ENCODE results near the gene RAB22A.

The RAB22A gene

DNA sequence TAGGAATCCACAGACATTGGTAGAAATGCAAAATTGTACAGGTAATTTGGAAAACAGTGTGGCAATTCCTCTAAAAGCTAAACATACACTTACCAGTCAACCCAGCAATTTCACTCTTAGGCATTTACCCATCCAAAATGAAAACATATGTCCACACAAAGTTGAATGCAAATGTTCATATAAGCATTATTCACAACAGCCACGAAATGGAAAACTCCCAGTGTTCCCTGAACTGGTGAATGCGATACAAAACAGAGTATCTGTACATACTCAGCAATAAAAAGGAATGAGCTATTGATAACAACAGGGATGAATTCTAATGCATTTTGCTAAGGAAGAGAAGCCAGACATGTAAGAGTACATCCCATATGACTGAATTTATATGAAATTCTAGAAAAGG is 32.4 kb upstream of the RAB22A start:
- TF ChIP-seq Cebpa-rat (IDR thresholded peaks at IDR 0.05), result no peak
- Histone ChIP-seq H3K4me3 (no peak overlapping the region), H3K4me1 (peaks cover 6% of the 10 kb centered on the region; the same call in 1 of the 2 replicates), H3K27me3 (no peaks in the 10 kb centered on the region), H3K36me3 (0 out of 2 replicates have a peak, but pooled peaks cover 9% of the 10 kb centered on the region), H4K20me1 (no peaks in the 10 kb centered on the region), H3K4me2 (no peak overlapping the region), H3K9me3 (0 out of 2 replicates have a peak, but pooled peaks cover 6% of the 10 kb centered on the region), H3K9ac (no peak overlapping the region), H3K27ac (no peak overlapping the region)

GRCh38 chr20:58277578-58278472 is 31.7 kb upstream of the RAB22A start:
- Histone ChIP-seq H3K4me2 (no peak overlapping the region), H3K27ac (no peak overlapping the region), H4K20me1 (no peaks in the 10 kb centered on the region), H3K36me3 (0 out of 2 replicates have a peak, but pooled peaks cover 6% of the 10 kb centered on the region), H3K4me1 (peaks cover 6% of the 10 kb centered on the region; the same call in 1 of the 2 replicates), H3K9me3 (0 out of 2 replicates have a peak, but pooled peaks cover 6% of the 10 kb centered on the region), H3K27me3 (no peaks in the 10 kb centered on the region), H3K4me3 (no peak overlapping the region), H3K9ac (no peak overlapping the region)
- TF ChIP-seq Cebpa-rat (IDR thresholded peaks at IDR 0.05), result no peak

GRCh38 chr20:58286729-58287128 is 22.8 kb upstream of the RAB22A start:
- H3K27ac ChIP-seq, result no peak overlapping the region
- TF ChIP-seq Cebpa-rat (IDR thresholded peaks at IDR 0.05), result no peak
- no peak overlapping the region for H3K4me2 ChIP-seq
- H3K4me3 ChIP-seq, result no peak overlapping the region
- H3K4me1 ChIP-seq, result no peaks in the 10 kb centered on the region
- no peak overlapping the region for H3K9ac ChIP-seq
- no peaks in the 10 kb centered on the region for H4K20me1 ChIP-seq
- no peaks in the 10 kb centered on the region for H3K27me3 ChIP-seq
- peaks cover 19% of the 10 kb centered on the region; the same call in 1 of the 2 replicates for H3K36me3 ChIP-seq
- H3K9me3 ChIP-seq, result no peaks in the 10 kb centered on the region

DNA sequence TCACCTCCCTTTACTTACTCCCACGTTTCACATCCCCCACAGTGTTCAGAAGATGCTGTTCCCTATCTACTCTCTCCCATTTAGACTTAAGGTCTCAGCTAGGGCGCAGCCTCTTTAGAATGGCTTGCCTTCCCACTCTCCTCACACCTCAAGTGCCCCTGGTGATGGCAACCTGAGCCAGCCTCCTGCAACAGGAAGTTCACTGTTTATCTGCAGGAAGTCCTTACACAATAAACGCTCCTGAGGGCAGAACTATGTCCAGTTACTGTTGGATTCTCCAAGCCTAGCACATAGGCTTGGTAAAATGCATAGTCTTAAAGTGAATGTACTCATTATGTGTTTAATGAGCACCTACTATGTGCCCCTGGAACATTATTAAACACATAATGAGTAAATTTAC is 21.9 kb upstream of the RAB22A start:
- no peak overlapping the region for H3K4me3 ChIP-seq
- H3K27me3 ChIP-seq, result no peaks in the 10 kb centered on the region
- H3K4me1 ChIP-seq, result no peaks in the 10 kb centered on the region
- no peak for TF ChIP-seq Cebpa-rat (IDR thresholded peaks at IDR 0.05)
- H3K27ac ChIP-seq, result no peak overlapping the region
- H3K9me3 ChIP-seq, result no peaks in the 10 kb centered on the region
- peaks cover 19% of the 10 kb centered on the region; the same call in 1 of the 2 replicates for H3K36me3 ChIP-seq
- no peak overlapping the region for H3K4me2 ChIP-seq
- H3K9ac ChIP-seq, result no peak overlapping the region
- no peaks in the 10 kb centered on the region for H4K20me1 ChIP-seq

- Histone ChIP-seq H3K27ac (no peak overlapping the region), H3K27me3 (no peaks in the 10 kb centered on the region), H3K9me3 (no peaks in the 10 kb centered on the region), H3K9ac (no peak overlapping the region), H3K4me1 (no peaks in the 10 kb centered on the region), H4K20me1 (no peaks in the 10 kb centered on the region), H3K4me3 (no peak overlapping the region), H3K4me2 (no peak overlapping the region), H3K36me3 (peaks cover 19% of the 10 kb centered on the region; the same call in 1 of the 2 replicates)
- TF ChIP-seq Cebpa-rat (IDR thresholded peaks at IDR 0.05), result no peak
Measured at GRCh38 chr20:58289143-58289542, 20.4 kb upstream of the RAB22A start.

GRCh38 chr20:58293453-58293852 is 16.1 kb upstream of the RAB22A start:
- H3K9me3 ChIP-seq, result no peaks in the 10 kb centered on the region

GRCh38 chr20:58294497-58295455 is 14.7 kb upstream of the RAB22A start:
- Histone ChIP-seq H3K27me3 (no peaks in the 10 kb centered on the region), H3K4me1 (no peaks in the 10 kb centered on the region; the same call in 1 of the 2 replicates), H3K9me3 (no peaks in the 10 kb centered on the region), H3K9ac (no peak overlapping the region), H3K27ac (no peak overlapping the region), H3K36me3 (no peaks in the 10 kb centered on the region), H3K4me3 (no peak overlapping the region), H3K4me2 (no peak overlapping the region), H4K20me1 (peaks cover 14% of the 10 kb centered on the region; the same call in 1 of the 2 replicates)
- TF ChIP-seq Cebpa-rat (IDR thresholded peaks at IDR 0.05), result no peak

More at GRCh38 chr20:58293453-58293852, 16.1 kb upstream of the RAB22A start:
- Histone ChIP-seq H4K20me1 (peaks cover 14% of the 10 kb centered on the region; the same call in 1 of the 2 replicates), H3K4me1 (no peaks in the 10 kb centered on the region; the same call in 1 of the 2 replicates), H3K27ac (no peak overlapping the region), H3K4me2 (no peak overlapping the region), H3K4me3 (no peak overlapping the region), H3K9ac (no peak overlapping the region), H3K36me3 (peaks cover 3% of the 10 kb centered on the region; the same call in 1 of the 2 replicates), H3K27me3 (no peaks in the 10 kb centered on the region)
- TF ChIP-seq Cebpa-rat (IDR thresholded peaks at IDR 0.05), result no peak

DNA sequence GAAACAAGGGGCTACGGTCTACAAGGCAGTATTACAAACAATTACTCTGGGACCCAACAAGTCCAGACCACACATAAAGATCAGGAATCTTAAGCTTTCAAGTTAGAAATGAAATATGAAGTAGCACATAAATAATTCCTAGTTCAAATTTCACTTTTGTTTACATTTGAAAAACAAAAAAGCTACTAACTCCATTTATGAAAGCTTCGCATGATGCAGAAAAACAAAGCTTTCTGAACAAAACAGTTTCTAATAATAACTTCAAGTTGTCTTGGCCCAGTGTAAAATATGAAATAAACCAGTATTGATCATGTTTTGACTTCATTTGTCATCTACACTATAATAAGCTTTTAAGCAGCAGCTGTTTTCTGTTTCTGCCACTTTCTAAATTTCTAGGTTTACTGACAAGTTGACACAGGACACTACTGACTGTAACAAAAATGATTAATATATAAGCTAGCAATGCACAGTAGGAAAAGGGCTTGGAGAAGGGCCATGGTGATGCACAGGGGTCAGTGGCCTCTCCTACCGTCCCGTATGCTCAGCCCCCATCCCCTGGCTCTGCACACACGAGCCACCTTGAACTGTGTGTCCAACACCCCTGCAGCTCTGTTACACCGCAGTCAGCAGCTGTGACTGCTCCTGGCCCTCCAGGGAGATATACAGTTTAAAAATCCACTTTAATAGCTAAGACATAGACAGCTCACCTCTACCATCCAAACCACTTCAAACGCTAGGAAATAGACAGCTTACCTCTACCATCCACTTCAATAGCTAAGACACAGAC is 13.3 kb upstream of the RAB22A start:
- no peak overlapping the region for H3K9ac ChIP-seq
- H3K27ac ChIP-seq, result no peak overlapping the region
- peaks cover 14% of the 10 kb centered on the region; the same call in 1 of the 2 replicates for H4K20me1 ChIP-seq
- H3K27me3 ChIP-seq, result no peaks in the 10 kb centered on the region
- no peaks in the 10 kb centered on the region for H3K36me3 ChIP-seq
- H3K9me3 ChIP-seq, result no peaks in the 10 kb centered on the region
- H3K4me2 ChIP-seq, result no peak overlapping the region
- TF ChIP-seq Cebpa-rat (IDR thresholded peaks at IDR 0.05), result no peak
- no peak overlapping the region for H3K4me3 ChIP-seq
- no peaks in the 10 kb centered on the region; the same call in 1 of the 2 replicates for H3K4me1 ChIP-seq

DNA sequence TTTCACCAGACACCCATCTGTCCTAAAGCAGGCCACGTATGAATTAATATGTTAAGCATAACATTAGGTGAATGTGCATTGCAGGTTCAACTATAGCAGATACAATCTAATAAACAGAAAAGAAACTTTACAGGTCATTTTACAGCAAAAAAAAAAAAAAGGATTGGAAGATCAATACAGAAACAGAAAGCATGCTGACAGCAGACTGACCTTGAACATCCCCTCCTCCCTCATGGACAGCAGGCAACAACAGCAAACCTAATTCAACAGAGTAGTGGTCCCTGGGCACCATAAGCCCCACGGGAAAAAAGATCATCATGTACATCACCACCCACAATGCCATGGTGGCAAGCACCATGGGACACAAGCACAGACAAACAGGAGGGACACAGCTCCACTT is 12.1 kb upstream of the RAB22A start:
- no peak overlapping the region for H3K4me3 ChIP-seq
- H3K27me3 ChIP-seq, result no peaks in the 10 kb centered on the region
- H3K9me3 ChIP-seq, result no peaks in the 10 kb centered on the region
- H4K20me1 ChIP-seq, result peaks cover 14% of the 10 kb centered on the region; the same call in 1 of the 2 replicates
- H3K36me3 ChIP-seq, result no peaks in the 10 kb centered on the region; the same call in 1 of the 2 replicates
- no peak overlapping the region for H3K27ac ChIP-seq
- H3K4me1 ChIP-seq, result no peaks in the 10 kb centered on the region; the same call in 1 of the 2 replicates
- H3K4me2 ChIP-seq, result no peak overlapping the region
- no peak for TF ChIP-seq Cebpa-rat (IDR thresholded peaks at IDR 0.05)
- no peak overlapping the region for H3K9ac ChIP-seq
